A673 (cell line): ENCODE results near the gene AREG. TPM values are rescaled to one million over a fixed set of nuclear protein-coding genes. Genes with fewer than 3 reads are reported as not detected.

Experiments
- BruUV-seq: library from RNA; stranded (reverse); fragments of 400-500 nt; replicated peaks from 2 replicates; lab custom pipeline; 2021; lab: Mats Ljungman, UMichigan
- CTCF ChIA-PET: fragments of 300-600 bp; sonication (Branson Sonifier 250); formaldehyde crosslinking; loops from one replicate; lab custom pipeline; 2022; ENCODE audit warnings: antibody characterized with exemption; lab: Charles Lee
- POLR2A ChIA-PET: fragments of 300-600 bp; sonication (Branson Sonifier 250); formaldehyde crosslinking; loops from one replicate; lab custom pipeline; 2022; ENCODE audit warnings: antibody characterized with exemption; ENCODE audit not compliant: low non-redundant PET; lab: Charles Lee
- DNase-seq: peaks from one replicate; pipeline ENCODE4 v3.0.0-alpha.2; 2015; ENCODE audit warnings: low spot score
- H3K27ac ChIP-seq: fragments of 200-600 bp; sonication (generic); 2 replicates; pipeline ENCODE4 v1.5.1; 2016; ENCODE audit warnings: mixed run types, low read depth, mild to moderate bottlenecking, mixed read lengths, antibody characterized with exemption, low read length; ENCODE audit not compliant: poor library complexity, severe bottlenecking
- H3K27me3 ChIP-seq: fragments of 200-600 bp; sonication (generic); replicated peaks from 2 replicates; pipeline ENCODE4 v1.6.1; 2017; ENCODE audit warnings: mixed run types, low read depth, mild to moderate bottlenecking, mixed read lengths, antibody characterized with exemption, low read length; ENCODE audit not compliant: insufficient read depth, poor library complexity
- H3K36me3 ChIP-seq: fragments of 200-600 bp; sonication (generic); 2 replicates; pipeline ENCODE4 v1.6.1; 2016; ENCODE audit warnings: mixed run types, mild to moderate bottlenecking, mixed read lengths, antibody characterized with exemption, low read length; ENCODE audit not compliant: insufficient read depth, poor library complexity, severe bottlenecking
- H3K4me1 ChIP-seq: fragments of 200-600 bp; sonication (generic); 2 replicates; pipeline ENCODE4 v1.6.1; 2017; ENCODE audit warnings: mixed run types, mild to moderate bottlenecking, mixed read lengths, antibody characterized with exemption, low read length; ENCODE audit not compliant: insufficient read depth, poor library complexity, severe bottlenecking
- H3K4me3 ChIP-seq: fragments of 200-600 bp; sonication (generic); 2 replicates; pipeline ENCODE4 v1.5.1; 2016; ENCODE audit warnings: low read depth, mixed run types, mild to moderate bottlenecking, mixed read lengths, low read length; ENCODE audit not compliant: poor library complexity, severe bottlenecking
- H3K9me3 ChIP-seq: fragments of 200-600 bp; sonication (generic); 2 replicates; pipeline ENCODE4 v1.6.1; 2016; ENCODE audit warnings: mixed run types, low read depth, mild to moderate bottlenecking, mixed read lengths, antibody characterized with exemption, low read length; ENCODE audit not compliant: poor library complexity, severe bottlenecking
- CTCF ChIP-seq: fragments of 300-800, 200-600 bp; sonication (generic); conservative IDR thresholded peaks from 2 replicates; pipeline ENCODE4 v1.5.1; 2017; ENCODE audit warnings: low read depth, mild to moderate bottlenecking, antibody characterized with exemption, low read length, moderate library complexity, mixed read lengths
- EZH2 ChIP-seq: fragments of 200-600 bp; sonication (generic); IDR thresholded peaks from 2 replicates; pipeline ENCODE4 v1.6.1; 2017; ENCODE audit warnings: borderline replicate concordance, low read depth, mild to moderate bottlenecking, mixed read lengths, antibody characterized with exemption, low read length; ENCODE audit not compliant: poor library complexity, severe bottlenecking
- intact Hi-C: fragments of 100-400 bp; cut with micrococcal nuclease; formaldehyde crosslinking; loops from one replicate; pipeline ENCODE4 v1.10.0; 2022; ENCODE audit not compliant: unreplicated experiment
- total RNA-seq: library from RNA; stranded (reverse); gene quantifications from 2 replicates; pipeline ENCODE4 v1.2.3, GENCODE V29; 2021

AREG gene
- total RNA-seq, 1 experiment from 2014 or later = not detected

DNA sequence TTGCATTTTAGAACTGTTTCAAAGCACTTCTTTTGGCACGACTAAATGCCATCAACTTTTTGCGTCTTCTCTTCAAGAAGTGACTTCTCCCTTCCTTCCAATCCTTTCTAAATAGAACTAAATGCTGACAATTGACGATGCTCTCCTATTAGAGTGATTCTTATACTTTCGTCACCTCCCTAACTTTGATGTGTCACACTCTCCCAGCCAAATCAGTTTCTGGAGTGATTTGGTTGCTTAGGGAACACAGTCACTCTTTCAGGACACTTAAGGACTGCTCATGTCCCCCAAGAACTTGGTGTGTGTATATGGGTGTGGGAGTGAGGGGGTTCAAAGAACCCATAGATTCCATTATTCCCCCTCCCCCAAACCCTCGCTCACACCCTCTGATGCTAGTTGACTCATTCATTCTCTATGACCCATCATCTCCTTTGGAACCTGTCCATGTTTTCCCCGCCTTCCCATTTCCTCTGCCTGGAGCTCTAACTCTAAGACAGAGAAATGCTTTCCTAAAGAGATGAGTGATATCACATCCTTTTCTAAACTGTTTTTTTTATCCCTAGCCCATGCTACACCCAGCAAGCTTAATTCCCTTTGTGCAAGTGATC lies 26.8 kb upstream of the AREG start:
- no peak for TF ChIP-seq EZH2
- TF ChIP-seq CTCF = no peak

DNA sequence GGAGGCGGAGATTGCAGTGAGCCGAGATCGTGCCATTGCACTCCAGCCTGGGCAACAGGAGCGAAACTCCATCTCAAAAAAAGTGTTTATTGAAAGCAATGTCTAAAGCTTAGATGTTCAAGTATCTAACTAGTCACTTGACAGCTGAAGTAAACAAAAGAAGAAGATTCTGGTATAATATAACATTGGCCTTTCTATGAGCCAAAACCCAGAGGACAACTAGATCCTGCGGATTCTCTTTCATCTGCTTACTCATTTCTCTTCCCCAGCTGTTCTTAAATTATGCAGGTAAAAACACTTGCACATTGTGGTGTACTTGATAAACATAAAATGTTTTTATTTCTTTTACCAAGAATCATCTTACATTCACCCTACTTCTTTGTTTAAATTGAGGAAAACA lies 24.1 kb upstream of the AREG start:
- BruUV-seq = no TSS peak
- ChIA-PET POLR2A (no interaction called here), CTCF (no interaction called here)
- DNase-seq = no peak
- H3K27ac ChIP-seq = no peak overlapping the region
- H3K9me3 ChIP-seq = no peaks in the 10 kb centered on the region
- H3K4me3 ChIP-seq = no peak overlapping the region
- TF ChIP-seq EZH2 (no peak), CTCF (no peak)
- intact Hi-C loops = no loop called here
- no peaks in the 10 kb centered on the region for H3K4me1 ChIP-seq
- no peaks in the 10 kb centered on the region for H3K27me3 ChIP-seq
- no peaks in the 10 kb centered on the region for H3K36me3 ChIP-seq

More for the DNA sequence above, 26.8 kb upstream of the AREG start:
- peak; percentile 28 for DNase-seq
- Histone ChIP-seq H3K27me3 (no peaks in the 10 kb centered on the region), H3K9me3 (no peaks in the 10 kb centered on the region), H3K27ac (no peak overlapping the region), H3K36me3 (no peaks in the 10 kb centered on the region), H3K4me3 (no peak overlapping the region), H3K4me1 (no peaks in the 10 kb centered on the region)
- ChIA-PET CTCF (no interaction called here), POLR2A (no interaction called here)
- BruUV-seq = no TSS peak
- intact Hi-C loops = no loop called here

GRCh38 chr4:74423104-74423503 lies 21.8 kb upstream of the AREG start:
- Histone ChIP-seq H3K9me3 (no peaks in the 10 kb centered on the region), H3K27ac (no peak overlapping the region), H3K4me1 (no peaks in the 10 kb centered on the region), H3K4me3 (no peak overlapping the region), H3K36me3 (no peaks in the 10 kb centered on the region), H3K27me3 (no peaks in the 10 kb centered on the region)
- POLR2A ChIA-PET = no interaction called here
- intact Hi-C loops = no loop called here
- BruUV-seq = no TSS peak
- CTCF ChIA-PET = no interaction called here
- TF ChIP-seq CTCF = no peak
- no peak for TF ChIP-seq EZH2
- DNase-seq = no peak
